ENCODE data around the gene DDX60.

- no peak for TF ChIP-seq E2F4 (CRISPR knock-in tag; IDR thresholded peaks at IDR 0.05; ENCODE audit: borderline replicate concordance, low read depth)
- TF ChIP-seq CTCF (IDR thresholded peaks at IDR 0.05): no peak
- no peak for TF ChIP-seq IRF1 (CRISPR knock-in tag; IDR thresholded peaks at IDR 0.05)
- TF ChIP-seq USF1 (CRISPR knock-in tag; IDR thresholded peaks at IDR 0.05): no peak
- no peak for TF ChIP-seq MAX (CRISPR knock-in tag; IDR thresholded peaks at IDR 0.05)
- no peak for TF ChIP-seq AFF4 (CRISPR knock-in tag; IDR thresholded peaks at IDR 0.05; ENCODE audit: borderline replicate concordance)
Measured at GRCh38 chr4:168248176-168248710, 70.3 kb downstream of the DDX60 start.
